ENCODE data around the gene UNC13B. TPM values are rescaled to one million over a fixed set of nuclear protein-coding genes. Genes with fewer than 3 reads are reported as not detected.

The UNC13B gene
- total and polyA plus RNA-seq, 9 of the 15 experiments (the other 6 are each of a cell fraction or from before 2014, with no cell fraction given), result 2.4 to 11.5 (median 8.6) TPM

DNA sequence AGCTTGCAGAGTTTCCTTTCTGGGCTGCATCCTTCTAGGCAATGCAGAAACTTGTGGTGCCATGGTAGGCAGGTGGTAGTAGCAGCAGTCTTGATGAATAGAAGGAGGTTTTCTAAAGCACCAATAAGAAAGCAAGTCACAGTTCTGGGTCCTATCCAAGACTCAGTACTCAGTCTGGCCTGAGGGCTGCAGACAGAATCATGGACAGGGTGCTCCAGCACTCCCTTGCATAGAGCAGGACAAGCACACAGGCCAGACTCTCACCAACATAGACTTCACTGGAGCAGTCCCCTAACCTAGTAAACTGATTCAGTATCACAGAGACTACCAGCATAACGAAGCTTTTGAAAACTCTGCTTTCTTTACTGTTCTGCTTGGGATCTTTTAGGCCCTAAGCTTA, 194.1 kb downstream of the UNC13B start (continued):
- TF ChIP-seq REST (IDR thresholded peaks at IDR 0.05; ENCODE audit: borderline replicate concordance) (no peak), REST (CRISPR knock-in tag; IDR thresholded peaks at IDR 0.05; ENCODE audit: low read depth) (no peak), SP2 (IDR thresholded peaks at IDR 0.05; ENCODE audit: extremely low read depth, low read depth, low read length, poor library complexity, severe bottlenecking) (no peak)
